Activated gamma-delta T cell treated with anti-CD3 and anti-CD28 coated beads, Interleukin-2, amount 50 U/mL, for 16 hours (primary cell): ENCODE results near the gene PHACTR1.
"Not testable (repeated sequence)": the region's sequence is repeated elsewhere in the genome, so short reads cannot be mapped to it uniquely, and the experiment has no call there.

Experiments
- DNase-seq: peaks from one replicate; pipeline ENCODE4 v3.0.0-alpha.2; 2020; ENCODE audit warnings: low read depth

Gene PHACTR1

DNA sequence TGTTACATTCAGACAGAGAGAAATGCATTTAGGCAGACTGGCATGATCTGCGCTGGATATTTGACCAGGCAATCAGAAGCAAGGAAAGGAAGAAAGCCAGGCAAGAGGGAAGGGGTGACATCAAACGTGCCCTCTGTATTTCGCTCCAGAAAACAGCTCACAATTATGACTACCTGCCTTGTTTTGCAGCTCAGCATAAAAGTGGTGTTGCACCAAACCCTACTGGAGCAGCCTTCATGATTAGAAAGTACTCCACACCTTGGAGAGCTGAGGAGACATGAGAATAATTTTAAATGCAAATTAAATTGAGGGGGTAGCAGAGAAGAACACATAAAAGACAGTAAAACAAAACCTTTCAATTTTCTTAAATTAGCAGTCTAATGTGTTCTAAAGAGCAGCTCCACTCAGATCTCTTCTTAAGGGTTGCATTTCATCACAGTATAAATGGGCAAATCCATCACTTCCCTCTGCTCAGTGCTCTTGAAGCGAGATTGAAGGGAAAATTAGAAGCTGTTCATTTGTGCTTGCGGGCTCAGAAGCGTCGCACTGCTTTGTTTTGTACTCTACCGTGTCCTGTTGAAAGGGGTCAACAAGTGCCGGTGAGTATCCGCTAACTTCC is at the start of gene PHACTR1:
Gene PHACTR1, plus strand, starts transcription at position 470 of the 619 bp plus-strand sequence.
- DNase-seq: no peak

DNA sequence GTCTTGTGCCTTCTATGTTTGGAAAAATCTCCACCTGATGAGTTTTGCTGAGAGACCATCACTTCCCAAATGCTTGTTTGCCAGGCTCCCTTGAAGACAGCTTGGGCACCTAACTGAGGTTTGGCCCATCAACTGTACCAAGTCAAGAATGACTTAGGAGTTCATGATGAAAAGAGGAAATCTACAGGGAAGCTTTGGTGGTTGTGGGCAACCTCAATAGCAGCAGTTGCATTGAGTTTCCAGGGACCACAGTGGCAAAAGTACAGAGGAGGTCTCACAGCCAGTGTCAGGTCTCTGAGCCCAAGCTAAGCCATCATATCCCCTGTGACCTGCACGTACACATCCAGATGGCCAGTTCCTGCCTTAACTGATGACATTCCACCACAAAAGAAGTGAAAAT is 49.7 kb upstream of the PHACTR1 start:
- DNase-seq: no peak

GRCh38 chr6:12675931-12676330 is 40.6 kb upstream of the PHACTR1 start:
- no peak for DNase-seq

DNA sequence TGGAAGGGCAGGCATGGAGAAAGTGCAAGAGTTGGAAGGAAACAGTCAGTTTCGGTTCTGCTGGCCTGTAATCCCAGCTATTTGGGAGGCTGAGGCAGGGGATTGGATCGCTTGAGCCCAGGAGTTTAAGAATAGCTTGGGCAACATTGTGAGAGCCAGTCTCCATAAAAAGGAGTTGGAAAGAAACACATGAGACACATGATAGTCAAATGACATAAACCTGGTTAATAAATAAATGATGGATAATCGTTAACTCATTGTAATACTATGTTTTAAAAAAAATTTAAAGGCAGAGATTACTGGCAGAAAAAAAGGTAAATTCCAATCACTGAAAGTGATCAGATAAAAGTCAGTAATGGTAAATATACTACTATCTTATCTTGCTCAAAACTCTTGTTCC is 37.2 kb upstream of the PHACTR1 start:
- DNase-seq: no peak

- DNase-seq: no peak
These were observed 23.4 kb upstream of the PHACTR1 start for GRCh38 chr6:12693122-12693521.

GRCh38 chr6:12698298-12698697 is 18.3 kb upstream of the PHACTR1 start:
- no peak for DNase-seq

DNA sequence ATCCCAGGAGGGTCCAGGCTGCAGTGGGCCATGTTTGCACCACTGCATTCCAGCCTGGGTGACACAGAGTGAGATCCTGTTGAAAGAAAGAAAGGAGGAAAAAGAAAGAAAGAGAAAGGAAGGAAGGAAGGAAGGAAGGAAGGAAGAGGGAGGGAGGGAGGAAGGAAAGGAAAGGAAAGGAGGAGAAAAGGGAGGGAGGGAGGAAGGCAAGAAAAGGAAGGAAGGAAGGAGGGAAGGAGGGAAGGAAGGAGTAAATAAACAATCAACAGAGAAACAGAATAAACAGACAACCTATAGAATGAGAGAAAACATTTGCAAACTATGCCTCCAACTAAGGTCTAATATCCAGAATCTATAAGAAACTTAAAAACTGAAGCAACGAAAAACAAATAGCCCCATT is 11.6 kb upstream of the PHACTR1 start:
- DNase-seq: no peak

- DNase-seq: no peak
These were observed 7.5 kb upstream of the PHACTR1 start for GRCh38 chr6:12709116-12709515.

DNA sequence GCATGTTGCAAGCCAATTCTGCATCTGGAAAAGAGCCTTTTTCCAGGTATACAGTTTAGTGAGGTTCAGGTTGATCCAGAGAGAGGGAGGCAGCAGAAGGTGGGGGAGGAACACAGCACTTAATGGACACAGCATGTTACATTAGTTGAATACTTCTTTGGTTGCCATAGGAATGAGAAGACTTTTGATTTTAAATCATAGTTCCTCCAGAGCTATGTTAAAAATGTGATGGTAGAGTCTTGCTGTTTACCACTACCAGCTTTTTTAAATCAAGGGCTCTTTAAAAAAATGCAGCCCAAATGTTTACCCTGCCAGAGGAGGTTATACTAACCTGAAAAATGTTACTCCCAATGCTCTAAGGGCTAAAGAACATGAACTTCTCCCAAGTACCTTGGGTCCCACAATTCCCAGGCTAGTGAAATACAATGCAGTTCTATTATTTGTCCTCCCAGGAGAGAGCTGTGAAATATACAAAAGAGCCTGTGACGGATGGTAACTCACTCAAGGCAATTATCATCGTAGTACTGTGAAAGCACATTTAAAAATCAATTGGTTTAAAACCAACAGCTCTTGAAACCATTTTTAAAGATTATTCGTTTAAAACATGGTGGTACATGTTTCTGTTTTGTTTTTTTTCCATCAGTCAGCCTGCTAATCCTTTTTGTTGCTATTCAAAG is 6.9 kb upstream of the PHACTR1 start:
- DNase-seq: no peak

GRCh38 chr6:12710921-12711320 is 5.6 kb upstream of the PHACTR1 start:
- no peak for DNase-seq

- no peak for DNase-seq
These were observed 2.5 kb upstream of the PHACTR1 start for GRCh38 chr6:12714022-12714421.

DNA sequence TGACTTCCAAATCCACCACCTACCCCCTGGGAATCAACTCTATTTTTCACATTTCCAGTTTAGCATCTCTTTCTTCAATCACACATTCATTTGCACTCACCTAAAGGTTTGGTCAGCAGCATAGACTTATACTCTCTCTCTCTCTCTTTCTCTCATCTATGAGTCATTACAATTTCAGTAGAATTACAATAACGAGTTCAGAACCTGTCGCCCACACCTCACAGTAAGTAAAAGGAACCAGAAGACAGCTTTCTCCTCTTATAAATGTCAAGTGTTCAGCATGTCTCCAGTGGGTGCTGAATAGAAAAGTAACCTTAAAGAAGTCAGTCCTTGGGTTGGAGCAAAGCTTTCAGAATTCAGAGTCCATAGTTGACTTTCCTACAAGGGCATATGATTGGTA is 1.1 kb upstream of the PHACTR1 start:
- no peak for DNase-seq

DNA sequence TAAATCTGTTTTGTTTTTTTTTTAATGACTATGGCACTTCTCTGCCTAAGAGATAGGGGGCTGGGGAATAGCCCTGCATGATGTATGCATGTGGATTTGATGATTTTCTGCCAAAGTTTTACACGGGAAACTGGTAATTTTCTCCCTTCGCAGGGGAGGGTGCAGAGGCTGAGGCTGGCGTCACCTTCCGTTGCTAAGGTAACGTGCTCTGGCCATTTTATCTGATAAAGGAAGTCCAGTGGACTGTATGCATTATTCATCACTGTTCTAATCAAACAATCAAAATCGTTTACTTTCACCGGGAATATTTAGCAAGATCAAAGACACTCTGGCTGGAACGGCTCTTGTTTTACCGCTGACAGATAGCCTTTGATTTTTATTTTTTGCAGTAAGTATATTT is 789 bp downstream of the PHACTR1 start:
- no peak for DNase-seq

GRCh38 chr6:12718015-12718414 is 1.4 kb downstream of the PHACTR1 start:
- no peak for DNase-seq

- no peak for DNase-seq
These were observed 2.5 kb downstream of the PHACTR1 start for GRCh38 chr6:12719017-12719416.

DNA sequence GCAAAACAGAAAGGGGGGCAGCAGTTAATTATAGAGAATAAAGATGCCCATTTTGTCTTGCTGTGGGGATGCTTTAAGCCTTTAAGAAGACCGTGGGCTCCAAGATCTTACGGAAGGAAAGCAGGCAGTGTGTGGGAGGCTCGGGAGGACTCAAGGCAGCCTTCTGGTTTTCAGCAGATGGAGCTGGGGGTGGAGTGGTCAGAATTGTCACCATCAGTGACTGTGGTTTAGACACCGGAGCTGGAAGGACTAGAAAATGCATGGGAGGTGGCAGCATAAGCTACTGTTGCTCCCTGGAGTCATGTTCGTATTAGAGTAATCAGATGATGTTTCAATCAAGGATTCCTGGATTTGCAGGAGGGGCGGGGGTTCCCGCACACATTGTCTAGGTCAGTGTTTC is 3.7 kb downstream of the PHACTR1 start:
- no peak for DNase-seq

DNA sequence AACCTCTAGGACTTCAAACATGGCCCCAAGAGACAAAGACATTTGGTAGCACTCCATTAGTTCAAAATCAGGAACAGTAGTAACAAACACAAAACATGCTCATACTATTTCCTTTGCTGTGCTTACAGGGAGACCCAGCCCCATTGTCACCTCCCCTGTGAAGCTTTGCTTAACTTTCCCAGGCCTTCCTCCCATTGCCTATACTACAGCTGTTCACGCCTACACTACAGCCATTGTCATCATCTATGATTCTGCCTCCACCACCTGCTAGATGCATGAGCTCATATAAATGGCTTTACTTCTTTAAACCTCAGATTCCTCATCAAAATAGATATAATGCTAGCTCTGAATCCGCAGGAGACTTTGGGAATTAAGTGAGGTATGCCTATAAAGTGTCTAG is 8.7 kb downstream of the PHACTR1 start:
- no peak for DNase-seq

- DNase-seq: no peak
These were observed 12.9 kb downstream of the PHACTR1 start for GRCh38 chr6:12729467-12729866.

DNA sequence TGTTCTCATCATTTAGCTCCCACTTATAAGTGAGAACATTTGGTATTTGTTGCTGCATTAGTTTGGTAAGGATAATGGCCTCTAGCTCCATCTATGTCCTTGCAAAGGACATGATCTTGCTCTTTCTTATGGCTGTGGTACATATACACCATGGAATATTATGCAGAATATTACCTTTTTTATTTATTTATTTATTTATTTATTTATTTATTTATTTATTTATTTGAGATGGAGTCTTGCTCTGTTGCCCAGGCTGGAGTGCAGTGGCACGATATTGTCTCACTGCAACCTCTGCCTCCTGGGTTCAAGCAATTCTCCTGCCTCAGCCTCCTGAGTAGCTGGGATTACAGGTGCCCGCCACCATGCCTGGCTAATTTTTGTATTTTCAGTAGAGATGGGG is 14.2 kb downstream of the PHACTR1 start:
- DNase-seq: not testable (repeated sequence)

GRCh38 chr6:12733876-12734275 is 17.3 kb downstream of the PHACTR1 start:
- DNase-seq: no peak

GRCh38 chr6:12735786-12736185 is 19.2 kb downstream of the PHACTR1 start:
- no peak for DNase-seq

DNA sequence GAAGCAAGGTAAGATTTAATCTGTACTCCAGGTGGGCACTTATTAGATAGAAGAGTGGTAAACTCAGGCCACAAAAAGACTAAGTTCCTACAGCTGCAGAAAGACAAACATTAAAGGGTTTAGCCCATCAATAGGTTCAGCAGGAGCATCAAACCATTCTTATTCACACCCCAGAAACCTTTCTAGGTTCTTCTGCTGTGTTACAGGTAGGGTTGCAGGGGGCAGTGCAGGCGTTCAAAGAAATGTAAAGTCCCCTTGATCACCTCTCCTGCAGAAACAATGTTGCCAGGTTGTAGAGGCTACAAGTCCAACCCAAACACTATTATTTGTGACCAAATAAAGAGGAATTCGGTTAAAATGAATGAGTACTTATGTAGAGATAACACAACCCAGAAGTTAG is 31.8 kb downstream of the PHACTR1 start:
- DNase-seq: no peak

- DNase-seq: no peak
These were observed 32.4 kb downstream of the PHACTR1 start for GRCh38 chr6:12748815-12749521.
